Esophagus muscularis mucosa (tissue), 4 donors: ENCODE results near the gene GBA3. TPM values are rescaled to one million over a fixed set of nuclear protein-coding genes. Genes with fewer than 3 reads are reported as not detected.

Source experiments
- DNase-seq: peaks from one replicate; pipeline ENCODE4 v3.0.0-alpha.2; 2017; ENCODE audit errors: extremely low spot score
- H3K27ac ChIP-seq, 4 donors: fragments of 200-600 bp; sonication (generic); replicated peaks in 1 of 4; 1 replicate in 3 of 4; 2 replicates in 1 of 4; pipeline ENCODE4 v1.5.1; 2016 to 2019; ENCODE audit warnings: mild to moderate bottlenecking in 1 of 4
- H3K27me3 ChIP-seq, 4 donors: fragments of 200-600 bp; sonication (generic); one replicate each; pipeline versions ENCODE4 v1.5.1 to v1.6.0; 2016 to 2019
- H3K36me3 ChIP-seq, 4 donors: fragments of 200-600 bp; sonication (generic); one replicate each; pipeline ENCODE4 v1.5.1; 2016 to 2019
- H3K4me1 ChIP-seq, 4 donors: fragments of 200-600 bp; sonication (generic); one replicate each; pipeline ENCODE4 v1.5.1; 2016 to 2019
- H3K4me3 ChIP-seq, 4 donors: fragments of 200-600 bp; sonication (generic); 1 replicate in 2 of 4; 2 replicates in 2 of 4; pipeline ENCODE4 v1.5.1; 2016 to 2019; ENCODE audit warnings: mild to moderate bottlenecking in 4 of 4, moderate library complexity in 1 of 4
- H3K9me3 ChIP-seq, 4 donors: fragments of 200-600 bp; sonication (generic); 1 replicate in 3 of 4; 2 replicates in 1 of 4; pipeline ENCODE4 v1.5.1; 2016 to 2019
- EP300 ChIP-seq: sonication (generic); formaldehyde crosslinking; IDR thresholded peaks from one replicate; pipeline ENCODE4 v1.6.1; 2017; ENCODE audit warnings: antibody characterized with exemption
- POLR2A ChIP-seq: fragments of 450-650 bp; IDR thresholded peaks from one replicate; pipeline ENCODE4 v1.6.1; 2017; ENCODE audit warnings: antibody characterized with exemption, moderate library complexity, mild to moderate bottlenecking, low read depth
- POLR2AphosphoS5 ChIP-seq, 2 donors: sonication (generic); formaldehyde crosslinking; IDR thresholded peaks; one replicate each; pipeline ENCODE4 v1.6.1; 2017; ENCODE audit warnings: antibody characterized with exemption in 2 of 2
- WGBS: methylation state at CpG from one replicate; pipeline ENCODE4 v1.1.5; 2018; 5-methylcytosine and 5-hydroxymethylcytosine counted together
- intact Hi-C: fragments of 100-400 bp; cut with DNase I; formaldehyde crosslinking; loops from one replicate; pipeline ENCODE4 v1.15.1; 2023
- total RNA-seq, 4 donors: library from RNA; depleted of rRNA; stranded (reverse); fragments of >200 nt; gene quantifications; one replicate each; pipeline versions ENCODE4 v1.1.0 to v1.2.1, GENCODE V29; 2016
- TF ChIP-seq, protein P1 (sequence below), 3 experiments: fragments of 200-600 bp in 2 of 3; fragments of 450-650 bp in 1 of 3; sonication (generic) in 2 of 3; IDR thresholded peaks; one replicate each; pipeline ENCODE4 v1.5.1; 2017 to 2019; ENCODE audit warnings: antibody characterized with exemption in 3 of 3, mild to moderate bottlenecking in 2 of 3, moderate library complexity in 1 of 3

The GBA3 gene
- total RNA-seq, 4 donors from 2014 or later = not detected

DNA sequence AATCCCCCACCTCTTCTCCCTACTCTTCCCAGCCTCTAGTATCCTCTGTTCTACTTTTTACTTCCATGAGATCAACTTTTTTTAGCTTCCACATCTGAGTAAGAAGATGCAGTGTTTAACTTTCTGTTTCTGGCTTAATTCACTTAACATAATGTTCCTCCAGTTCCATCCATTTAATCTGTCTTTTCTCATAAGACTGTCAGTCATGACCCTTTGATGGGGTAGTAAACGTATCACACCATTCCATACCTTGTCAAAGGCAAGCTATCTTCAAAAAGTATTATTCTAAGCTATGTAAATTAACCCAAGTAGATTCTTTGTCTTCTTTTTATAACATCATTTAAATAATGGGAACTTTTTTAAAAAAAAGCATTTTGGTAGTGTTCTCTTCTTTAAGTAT lies 15.0 kb upstream of the GBA3 start:
- intact Hi-C loops = no loop called here
- 61% methylated on average over 1 of the region's 1 CpG for WGBS
- Histone ChIP-seq H3K4me3 (no peak overlapping the region), H3K9me3 (no peaks in the 10 kb centered on the region), H3K36me3 (no peaks in the 10 kb centered on the region), H3K27me3 (no peaks in the 10 kb centered on the region), H3K4me1 (peaks cover 0 to 20% (median 11%) of the 10 kb centered on the region in 4 donors), H3K27ac (no peak overlapping the region)
- DNase-seq = no peak
- TF ChIP-seq, protein P1, sequence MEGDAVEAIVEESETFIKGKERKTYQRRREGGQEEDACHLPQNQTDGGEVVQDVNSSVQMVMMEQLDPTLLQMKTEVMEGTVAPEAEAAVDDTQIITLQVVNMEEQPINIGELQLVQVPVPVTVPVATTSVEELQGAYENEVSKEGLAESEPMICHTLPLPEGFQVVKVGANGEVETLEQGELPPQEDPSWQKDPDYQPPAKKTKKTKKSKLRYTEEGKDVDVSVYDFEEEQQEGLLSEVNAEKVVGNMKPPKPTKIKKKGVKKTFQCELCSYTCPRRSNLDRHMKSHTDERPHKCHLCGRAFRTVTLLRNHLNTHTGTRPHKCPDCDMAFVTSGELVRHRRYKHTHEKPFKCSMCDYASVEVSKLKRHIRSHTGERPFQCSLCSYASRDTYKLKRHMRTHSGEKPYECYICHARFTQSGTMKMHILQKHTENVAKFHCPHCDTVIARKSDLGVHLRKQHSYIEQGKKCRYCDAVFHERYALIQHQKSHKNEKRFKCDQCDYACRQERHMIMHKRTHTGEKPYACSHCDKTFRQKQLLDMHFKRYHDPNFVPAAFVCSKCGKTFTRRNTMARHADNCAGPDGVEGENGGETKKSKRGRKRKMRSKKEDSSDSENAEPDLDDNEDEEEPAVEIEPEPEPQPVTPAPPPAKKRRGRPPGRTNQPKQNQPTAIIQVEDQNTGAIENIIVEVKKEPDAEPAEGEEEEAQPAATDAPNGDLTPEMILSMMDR (IDR thresholded peaks at IDR 0.05) = no peak
- TF ChIP-seq POLR2A (no peak), EP300 (no peak), POLR2AphosphoS5 (IDR thresholded peaks at IDR 0.05) (no peak)

- no peaks in the 10 kb centered on the region for H3K36me3 ChIP-seq
- no peak overlapping the region for H3K27ac ChIP-seq
- TF ChIP-seq, protein P1 (IDR thresholded peaks at IDR 0.05) = no peak
- no peak for TF ChIP-seq POLR2AphosphoS5 (IDR thresholded peaks at IDR 0.05)
- no peak for TF ChIP-seq POLR2A
- TF ChIP-seq EP300 = no peak
- H3K4me1 ChIP-seq = peaks cover 0 to 20% (median 11%) of the 10 kb centered on the region in 4 donors
- H3K9me3 ChIP-seq = no peaks in the 10 kb centered on the region
- intact Hi-C loops = no loop called here
- no peak for DNase-seq
- no peaks in the 10 kb centered on the region for H3K27me3 ChIP-seq
- 37% methylated on average over 3 of the region's 3 CpGs for WGBS
- no peak overlapping the region for H3K4me3 ChIP-seq
Measured at GRCh38 chr4:22678940-22679854, 13.5 kb upstream of the GBA3 start.

- Histone ChIP-seq H3K4me1 (peaks cover 0 to 20% (median 11%) of the 10 kb centered on the region in 4 donors), H3K27me3 (no peaks in the 10 kb centered on the region), H3K36me3 (no peaks in the 10 kb centered on the region), H3K9me3 (no peaks in the 10 kb centered on the region), H3K4me3 (no peak overlapping the region), H3K27ac (no peak overlapping the region)
- intact Hi-C loops = no loop called here
- no peak for DNase-seq
- TF ChIP-seq POLR2AphosphoS5 (IDR thresholded peaks at IDR 0.05) (no peak), POLR2A (no peak), EP300 (no peak)
- TF ChIP-seq, protein P1 (IDR thresholded peaks at IDR 0.05) = no peak
- 74% methylated on average over 4 of the region's 4 CpGs for WGBS
Measured at GRCh38 chr4:22680065-22680642, 12.6 kb upstream of the GBA3 start.

DNA sequence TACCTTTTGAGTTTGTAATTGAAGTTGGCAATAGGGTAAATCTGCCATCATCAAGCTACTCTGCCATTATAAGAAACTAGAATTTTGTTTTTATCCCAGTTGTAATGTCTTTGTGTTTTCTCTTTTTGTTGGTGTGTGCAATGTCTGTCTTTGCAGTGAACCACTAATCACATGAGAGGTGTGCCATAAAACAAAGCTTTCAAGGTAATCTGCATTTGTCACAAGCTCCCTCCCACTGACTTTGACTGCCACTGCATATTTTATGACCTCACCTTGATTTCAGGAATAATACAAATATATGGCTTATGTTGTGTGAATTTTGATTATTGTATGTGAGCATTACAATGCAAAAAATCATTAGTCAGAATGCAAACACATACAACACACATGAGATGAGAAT lies 9.0 kb upstream of the GBA3 start:
- Histone ChIP-seq H3K27ac (no peak overlapping the region), H3K27me3 (no peaks in the 10 kb centered on the region), H3K4me1 (peaks cover 0 to 13% (median 8%) of the 10 kb centered on the region in 4 donors), H3K9me3 (no peaks in the 10 kb centered on the region), H3K36me3 (no peaks in the 10 kb centered on the region), H3K4me3 (no peak overlapping the region)
- TF ChIP-seq POLR2A (no peak), EP300 (no peak), POLR2AphosphoS5 (IDR thresholded peaks at IDR 0.05) (no peak)
- TF ChIP-seq, protein P1 (IDR thresholded peaks at IDR 0.05) = no peak
- intact Hi-C loops = no loop called here
- no peak for DNase-seq
